ENCODE results near the gene DSG3. TPM values are rescaled to one million over a fixed set of nuclear protein-coding genes. Genes with fewer than 3 reads are reported as not detected.

The DSG3 gene, protein sequence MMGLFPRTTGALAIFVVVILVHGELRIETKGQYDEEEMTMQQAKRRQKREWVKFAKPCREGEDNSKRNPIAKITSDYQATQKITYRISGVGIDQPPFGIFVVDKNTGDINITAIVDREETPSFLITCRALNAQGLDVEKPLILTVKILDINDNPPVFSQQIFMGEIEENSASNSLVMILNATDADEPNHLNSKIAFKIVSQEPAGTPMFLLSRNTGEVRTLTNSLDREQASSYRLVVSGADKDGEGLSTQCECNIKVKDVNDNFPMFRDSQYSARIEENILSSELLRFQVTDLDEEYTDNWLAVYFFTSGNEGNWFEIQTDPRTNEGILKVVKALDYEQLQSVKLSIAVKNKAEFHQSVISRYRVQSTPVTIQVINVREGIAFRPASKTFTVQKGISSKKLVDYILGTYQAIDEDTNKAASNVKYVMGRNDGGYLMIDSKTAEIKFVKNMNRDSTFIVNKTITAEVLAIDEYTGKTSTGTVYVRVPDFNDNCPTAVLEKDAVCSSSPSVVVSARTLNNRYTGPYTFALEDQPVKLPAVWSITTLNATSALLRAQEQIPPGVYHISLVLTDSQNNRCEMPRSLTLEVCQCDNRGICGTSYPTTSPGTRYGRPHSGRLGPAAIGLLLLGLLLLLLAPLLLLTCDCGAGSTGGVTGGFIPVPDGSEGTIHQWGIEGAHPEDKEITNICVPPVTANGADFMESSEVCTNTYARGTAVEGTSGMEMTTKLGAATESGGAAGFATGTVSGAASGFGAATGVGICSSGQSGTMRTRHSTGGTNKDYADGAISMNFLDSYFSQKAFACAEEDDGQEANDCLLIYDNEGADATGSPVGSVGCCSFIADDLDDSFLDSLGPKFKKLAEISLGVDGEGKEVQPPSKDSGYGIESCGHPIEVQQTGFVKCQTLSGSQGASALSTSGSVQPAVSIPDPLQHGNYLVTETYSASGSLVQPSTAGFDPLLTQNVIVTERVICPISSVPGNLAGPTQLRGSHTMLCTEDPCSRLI
- total RNA-seq (ENCODE audit: low replicate concordance): 0.23 TPM in 1 of 2 replicates, not detected in the other

GRCh38 chr18:31447530-31448191 lies at the start of gene DSG3:
Gene DSG3 (plus strand): TSS chr18:31447741. CDS start chr18:31447878, 137 bp downstream.

GRCh38 chr18:31497836-31498573 lies 50.5 kb downstream of the DSG3 start, which contains the start of gene DSG2:
Gene DSG2 (plus strand): TSS chr18:31498177. CDS start chr18:31498252, 75 bp downstream.

Other genes starting within 250 kb of the DSG3 start
- gene DSG1, start 129.6 kb upstream of the DSG3 start, total RNA-seq (ENCODE audit: low replicate concordance): not detected in 2 replicates
- not detected in 2 replicates for gene DSG4, start 71.0 kb upstream of the DSG3 start, total RNA-seq (ENCODE audit: low replicate concordance)
- gene DSG2, start 50.4 kb downstream of the DSG3 start, total RNA-seq (ENCODE audit: low replicate concordance): under 0.01 and 8.9 TPM in 2 replicates
- gene TTR, start 144.1 kb downstream of the DSG3 start, total RNA-seq (ENCODE audit: low replicate concordance): not detected in 2 replicates
- 2.1 and 2.3 TPM in 2 replicates for gene B4GALT6, start 236.8 kb downstream of the DSG3 start, total RNA-seq (ENCODE audit: low replicate concordance)